Testis (tissue), 3 donors: ENCODE results near the gene KLC1. TPM values are rescaled to one million over a fixed set of nuclear protein-coding genes. Genes with fewer than 3 reads are reported as not detected.

ENCODE experiments used
- DNase-seq: peaks from one replicate; pipeline ENCODE4 v3.0.0-alpha.2; 2019
- H3K27ac ChIP-seq, 2 donors: fragments of 200-600 bp; sonication (generic); one replicate each; pipeline ENCODE4 v1.5.1; 2019
- H3K27me3 ChIP-seq: fragments of 200-600 bp; sonication (generic); one replicate; pipeline ENCODE4 v1.5.1; 2019
- H3K36me3 ChIP-seq: fragments of 200-600 bp; sonication (generic); one replicate; pipeline ENCODE4 v1.5.1; 2017; ENCODE audit warnings: low read depth; ENCODE audit errors: missing control alignments
- H3K4me1 ChIP-seq: fragments of 200-600 bp; sonication (generic); one replicate; pipeline ENCODE4 v1.5.1; 2019
- H3K4me3 ChIP-seq, 2 donors: fragments of 200-600 bp; sonication (generic); one replicate each; pipeline ENCODE4 v1.5.1; 2017 to 2019
- H3K9me3 ChIP-seq: fragments of 200-600 bp; sonication (generic); one replicate; pipeline ENCODE4 v1.5.1; 2017
- POLR2A ChIP-seq: fragments of 450-650 bp; IDR thresholded peaks from one replicate; pipeline ENCODE4 v1.6.1; 2017; ENCODE audit warnings: antibody characterized with exemption, mild to moderate bottlenecking, moderate library complexity
- WGBS, 2 donors: methylation state at CpG; one replicate each; pipeline ENCODE4 v1.1.5; 2018; 5-methylcytosine and 5-hydroxymethylcytosine counted together
- intact Hi-C: fragments of 100-400 bp; cut with DNase I; formaldehyde crosslinking; loops from one replicate; pipeline ENCODE4 v1.15.1; 2023; ENCODE audit warnings: low total_unique reads
- polyA plus RNA-seq: library from polyadenylated mRNA; stranded (reverse); fragments of 350-450 nt; fragmentation: Illumina TruSeq; extraction: RNeasy Lipid Tissue Mini Kit (QIAGEN cat#74804); gene quantifications from one replicate; pipeline ENCODE4 v1.2.3, GENCODE V29; 2014; ENCODE audit warnings: low read depth, low replicate concordance; ENCODE audit not compliant: insufficient read depth
- total RNA-seq, 2 donors: library from RNA; depleted of rRNA; stranded (reverse); fragments of >200 nt; gene quantifications; one replicate each; pipeline ENCODE4 v1.2.3, GENCODE V29; 2016
- TF ChIP-seq, protein P1 (sequence below), 3 experiments: fragments of 450-650 bp in 2 of 3; fragments of 200-600 bp in 1 of 3; sonication (generic) in 1 of 3; IDR thresholded peaks; one replicate each; pipeline ENCODE4 v1.5.1; 2016 to 2019; ENCODE audit warnings: antibody characterized with exemption in 3 of 3, mild to moderate bottlenecking in 2 of 3, moderate library complexity in 1 of 3

Gene KLC1
- total and polyA plus RNA-seq, 3 donors from 2014 or later: 92.9 to 473 (median 379) TPM

DNA sequence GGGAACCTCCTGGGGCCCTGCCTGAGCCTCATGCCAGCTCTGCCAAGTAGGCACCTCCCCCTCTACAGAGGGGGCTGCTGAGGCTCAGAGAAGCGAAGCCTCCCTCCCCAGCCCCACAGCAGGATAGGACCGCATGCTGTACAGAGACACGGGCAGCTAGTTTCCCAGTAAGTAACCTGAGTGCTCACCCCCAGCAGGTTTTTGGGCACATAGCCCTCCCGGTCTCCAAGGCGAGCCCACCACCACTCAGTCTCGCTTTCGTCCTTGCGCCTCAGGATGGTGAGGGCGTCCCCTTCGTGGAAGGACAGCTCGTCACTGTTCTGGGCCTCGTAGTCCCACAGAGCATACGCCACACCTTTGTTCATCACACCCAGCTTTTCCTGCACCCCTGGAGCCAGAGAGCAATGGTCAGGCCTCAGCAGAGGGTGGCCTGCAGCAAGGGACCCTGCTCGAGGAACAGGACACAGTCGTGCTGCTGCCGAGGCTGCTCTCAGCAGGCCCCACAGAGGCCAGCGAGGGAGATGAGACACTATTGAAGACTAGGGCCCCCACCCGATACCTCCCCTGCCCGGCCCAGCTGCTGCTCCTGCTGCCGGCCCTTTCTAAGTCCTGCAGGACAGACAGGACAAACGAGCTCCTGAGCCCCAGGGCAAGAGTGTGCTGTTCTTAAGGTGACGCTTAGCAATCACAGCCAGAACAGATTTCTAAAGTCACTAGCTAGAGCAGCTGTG lies 107.0 kb downstream of the KLC1 start:
- WGBS, 2 donors: 62 to 75% methylated on average over 12 to 22 of the region's 22 CpGs
- Histone ChIP-seq H3K4me3 (no peak overlapping the region), H3K4me1 (peaks cover 38% of the 10 kb centered on the region), H3K36me3 (no peaks in the 10 kb centered on the region), H3K27ac (peak overlapping the region; percentile 43 to 79), H3K27me3 (no peaks in the 10 kb centered on the region), H3K9me3 (no peaks in the 10 kb centered on the region)
- TF ChIP-seq, protein P1, sequence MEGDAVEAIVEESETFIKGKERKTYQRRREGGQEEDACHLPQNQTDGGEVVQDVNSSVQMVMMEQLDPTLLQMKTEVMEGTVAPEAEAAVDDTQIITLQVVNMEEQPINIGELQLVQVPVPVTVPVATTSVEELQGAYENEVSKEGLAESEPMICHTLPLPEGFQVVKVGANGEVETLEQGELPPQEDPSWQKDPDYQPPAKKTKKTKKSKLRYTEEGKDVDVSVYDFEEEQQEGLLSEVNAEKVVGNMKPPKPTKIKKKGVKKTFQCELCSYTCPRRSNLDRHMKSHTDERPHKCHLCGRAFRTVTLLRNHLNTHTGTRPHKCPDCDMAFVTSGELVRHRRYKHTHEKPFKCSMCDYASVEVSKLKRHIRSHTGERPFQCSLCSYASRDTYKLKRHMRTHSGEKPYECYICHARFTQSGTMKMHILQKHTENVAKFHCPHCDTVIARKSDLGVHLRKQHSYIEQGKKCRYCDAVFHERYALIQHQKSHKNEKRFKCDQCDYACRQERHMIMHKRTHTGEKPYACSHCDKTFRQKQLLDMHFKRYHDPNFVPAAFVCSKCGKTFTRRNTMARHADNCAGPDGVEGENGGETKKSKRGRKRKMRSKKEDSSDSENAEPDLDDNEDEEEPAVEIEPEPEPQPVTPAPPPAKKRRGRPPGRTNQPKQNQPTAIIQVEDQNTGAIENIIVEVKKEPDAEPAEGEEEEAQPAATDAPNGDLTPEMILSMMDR (IDR thresholded peaks at IDR 0.05): no peak
- TF ChIP-seq POLR2A: no peak
- intact Hi-C loops: no loop called here
- DNase-seq: peak; percentile 15

DNA sequence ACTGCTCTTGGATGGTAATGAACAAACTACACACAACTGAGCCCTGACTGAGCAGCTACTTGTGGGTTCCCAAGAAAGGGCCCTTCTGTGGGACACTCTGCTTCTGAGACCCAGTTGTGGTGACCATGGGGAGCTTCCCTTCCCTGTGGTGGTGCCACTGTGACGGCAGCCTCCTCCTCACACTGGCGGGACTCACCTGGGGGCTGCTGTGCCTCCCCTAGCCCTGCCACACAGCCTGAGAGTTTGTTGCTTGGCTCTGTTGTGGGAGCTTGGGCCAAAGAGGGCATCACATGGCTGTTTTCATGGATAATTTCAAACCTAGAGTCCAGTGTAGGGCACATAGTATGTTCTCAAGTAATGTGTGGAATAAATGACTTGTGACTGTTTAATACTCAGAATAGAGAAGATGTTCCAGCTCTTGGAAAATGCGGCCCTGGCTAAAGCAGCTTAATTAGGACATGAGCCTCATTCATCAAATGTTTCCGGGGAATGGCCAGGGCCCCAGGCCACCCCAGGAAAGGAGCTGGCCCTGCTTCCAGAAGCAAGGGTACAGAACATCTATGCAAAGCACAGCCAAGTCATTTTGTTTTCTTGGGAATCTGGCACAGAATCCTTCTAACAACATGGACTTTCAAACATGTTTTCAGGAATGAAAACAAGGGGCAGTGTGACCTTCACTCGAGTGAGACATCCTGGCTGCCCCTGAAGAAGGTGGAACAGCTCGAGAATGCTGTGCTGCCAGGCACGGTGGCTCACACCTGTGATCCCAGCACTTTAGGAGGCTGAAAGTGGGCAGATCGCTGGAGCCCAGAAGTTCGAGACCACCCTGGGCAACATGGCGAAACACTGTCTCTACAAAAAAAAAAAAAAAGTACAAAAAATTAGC lies 107.8 kb downstream of the KLC1 start:
- no peaks in the 10 kb centered on the region for H3K36me3 ChIP-seq
- H3K4me3 ChIP-seq: no peak overlapping the region

DNA sequence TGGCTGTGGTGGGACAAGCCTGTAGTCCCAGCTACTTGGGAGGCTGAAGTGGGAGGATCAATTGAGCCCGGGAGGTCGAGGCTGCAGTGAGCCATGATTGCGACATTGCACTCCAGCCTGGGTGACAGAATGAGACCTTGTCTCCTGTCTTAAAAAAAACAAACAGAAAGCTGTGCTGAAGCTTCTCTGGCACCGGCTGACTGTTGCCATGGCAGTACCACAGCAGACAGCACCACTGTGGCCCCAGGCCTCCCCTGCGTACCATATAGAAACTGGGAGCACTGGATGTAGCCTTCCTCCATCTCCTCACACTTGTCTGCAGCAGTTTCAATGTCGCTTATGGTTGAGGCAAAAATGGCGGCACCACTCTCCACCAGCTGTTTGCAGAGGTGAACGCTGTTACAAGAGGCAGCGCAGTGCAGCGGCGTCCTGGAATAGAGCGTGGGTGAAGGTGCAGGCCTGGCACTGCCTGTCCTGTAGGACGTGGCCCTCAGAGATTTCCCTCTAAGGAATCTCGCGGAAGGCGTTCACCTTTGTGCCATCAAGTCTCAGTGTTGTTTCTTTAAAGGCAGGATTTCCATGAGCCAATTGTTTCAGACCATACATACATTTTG lies 108.5 kb downstream of the KLC1 start:
- no peaks in the 10 kb centered on the region for H3K9me3 ChIP-seq
- TF ChIP-seq, protein P1 (IDR thresholded peaks at IDR 0.05): no peak
- TF ChIP-seq POLR2A: no peak
- intact Hi-C loops: no loop called here
- DNase-seq: no peak
- 93 to 94% methylated on average over 16 of the region's 16 CpGs for WGBS, 2 donors
- peak overlapping the region in 1 of 2 donors; percentile 79 for H3K27ac ChIP-seq
- H3K4me3 ChIP-seq: no peak overlapping the region
- H3K36me3 ChIP-seq: no peaks in the 10 kb centered on the region
- no peaks in the 10 kb centered on the region for H3K27me3 ChIP-seq
- H3K4me1 ChIP-seq: peaks cover 47% of the 10 kb centered on the region

More for the DNA sequence above, 107.8 kb downstream of the KLC1 start:
- Histone ChIP-seq H3K27me3 (no peaks in the 10 kb centered on the region), H3K4me1 (peaks cover 46% of the 10 kb centered on the region), H3K27ac (peak overlapping the region; percentile 43 to 79), H3K9me3 (no peaks in the 10 kb centered on the region)
- TF ChIP-seq, protein P1 (IDR thresholded peaks at IDR 0.05): no peak
- TF ChIP-seq POLR2A: no peak
- intact Hi-C loops: no loop called here
- DNase-seq: peak; percentile 77
- 42 to 46% methylated on average over 8 to 10 of the region's 10 CpGs for WGBS, 2 donors

DNA sequence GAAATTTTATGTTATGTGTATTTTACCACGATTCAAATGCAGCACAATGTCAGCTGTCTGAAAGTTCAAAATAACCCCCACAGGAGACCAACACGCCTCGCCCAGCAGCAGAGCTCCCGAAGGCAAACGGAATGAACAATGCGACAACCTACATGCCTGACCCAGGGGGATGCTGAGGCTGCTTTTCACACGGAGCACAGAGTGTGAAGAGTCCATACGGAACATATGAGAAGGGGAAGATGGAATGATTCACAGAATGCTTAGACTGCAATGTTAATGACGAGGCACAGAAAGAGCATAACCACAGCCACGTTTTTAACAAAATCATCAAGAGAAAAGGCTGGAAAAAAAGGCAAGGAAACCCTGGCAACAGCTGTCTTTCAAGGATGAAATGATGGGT lies 109.2 kb downstream of the KLC1 start:
- no peak for TF ChIP-seq POLR2A
- TF ChIP-seq, protein P1 (IDR thresholded peaks at IDR 0.05): no peak
- Histone ChIP-seq H3K36me3 (no peaks in the 10 kb centered on the region), H3K4me3 (no peak overlapping the region), H3K9me3 (no peaks in the 10 kb centered on the region), H3K4me1 (peaks cover 47% of the 10 kb centered on the region), H3K27ac (no peak overlapping the region), H3K27me3 (no peaks in the 10 kb centered on the region)
- no peak for DNase-seq
- intact Hi-C loops: no loop called here
- 90 to 92% methylated on average over 10 of the region's 10 CpGs for WGBS, 2 donors
